ENCODE results near the gene UQCRHL.

DNA sequence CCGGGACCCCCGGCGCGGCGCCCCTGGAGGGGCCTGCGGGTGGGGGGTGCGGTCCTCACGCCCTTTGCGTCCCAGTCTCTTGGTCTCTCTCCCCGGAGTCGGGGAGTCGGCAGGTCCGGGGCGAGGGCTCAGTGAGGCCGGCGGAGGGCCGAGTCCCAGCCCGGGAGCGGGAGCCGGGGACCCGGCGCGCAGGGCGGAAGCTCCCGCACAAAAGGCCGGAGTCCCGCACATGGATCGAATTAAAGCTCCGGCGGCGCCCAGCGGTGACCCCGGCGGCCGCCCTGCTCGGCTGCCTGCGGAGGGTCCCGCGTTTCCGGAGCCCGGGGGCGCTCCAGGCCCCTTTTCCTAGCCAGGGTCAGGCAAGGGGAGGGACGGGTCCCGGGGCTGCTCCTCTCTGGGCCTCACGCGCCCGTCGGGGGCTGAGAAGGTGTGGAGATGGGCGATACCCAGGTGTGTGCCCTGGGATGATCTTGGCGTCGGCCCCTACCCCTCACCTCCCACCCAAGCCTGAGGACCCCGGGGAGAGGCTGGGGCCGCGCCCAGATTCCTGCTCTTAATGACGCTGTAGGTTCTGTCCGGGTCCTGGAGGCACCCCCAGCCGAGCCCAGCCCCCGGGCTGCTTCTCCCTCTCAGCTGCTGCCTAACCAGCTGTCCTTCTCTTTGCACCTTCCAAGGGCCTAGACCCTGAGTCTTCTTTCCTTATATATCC lies 48.3 kb downstream of the UQCRHL start:
- TF ChIP-seq POLR2A (IDR thresholded peaks at IDR 0.05), result no peak
- TF ChIP-seq CTCF (IDR thresholded peaks at IDR 0.05), result no peak

All from uterus (tissue), 2 donors.